HG02840 (cell line): ENCODE results near the gene CLVS2.

Experiments
- ATAC-seq: cut with Tn5 transposase; IDR thresholded peaks from one replicate; pipeline ENCODE4 v1.9.1; 2021; ENCODE audit warnings: mild to moderate bottlenecking, moderate library complexity, moderate number of reproducible peaks; ENCODE audit not compliant: unreplicated experiment, low FRiP score

CLVS2 gene, protein sequence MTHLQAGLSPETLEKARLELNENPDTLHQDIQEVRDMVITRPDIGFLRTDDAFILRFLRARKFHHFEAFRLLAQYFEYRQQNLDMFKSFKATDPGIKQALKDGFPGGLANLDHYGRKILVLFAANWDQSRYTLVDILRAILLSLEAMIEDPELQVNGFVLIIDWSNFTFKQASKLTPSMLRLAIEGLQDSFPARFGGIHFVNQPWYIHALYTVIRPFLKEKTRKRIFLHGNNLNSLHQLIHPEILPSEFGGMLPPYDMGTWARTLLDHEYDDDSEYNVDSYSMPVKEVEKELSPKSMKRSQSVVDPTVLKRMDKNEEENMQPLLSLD

DNA sequence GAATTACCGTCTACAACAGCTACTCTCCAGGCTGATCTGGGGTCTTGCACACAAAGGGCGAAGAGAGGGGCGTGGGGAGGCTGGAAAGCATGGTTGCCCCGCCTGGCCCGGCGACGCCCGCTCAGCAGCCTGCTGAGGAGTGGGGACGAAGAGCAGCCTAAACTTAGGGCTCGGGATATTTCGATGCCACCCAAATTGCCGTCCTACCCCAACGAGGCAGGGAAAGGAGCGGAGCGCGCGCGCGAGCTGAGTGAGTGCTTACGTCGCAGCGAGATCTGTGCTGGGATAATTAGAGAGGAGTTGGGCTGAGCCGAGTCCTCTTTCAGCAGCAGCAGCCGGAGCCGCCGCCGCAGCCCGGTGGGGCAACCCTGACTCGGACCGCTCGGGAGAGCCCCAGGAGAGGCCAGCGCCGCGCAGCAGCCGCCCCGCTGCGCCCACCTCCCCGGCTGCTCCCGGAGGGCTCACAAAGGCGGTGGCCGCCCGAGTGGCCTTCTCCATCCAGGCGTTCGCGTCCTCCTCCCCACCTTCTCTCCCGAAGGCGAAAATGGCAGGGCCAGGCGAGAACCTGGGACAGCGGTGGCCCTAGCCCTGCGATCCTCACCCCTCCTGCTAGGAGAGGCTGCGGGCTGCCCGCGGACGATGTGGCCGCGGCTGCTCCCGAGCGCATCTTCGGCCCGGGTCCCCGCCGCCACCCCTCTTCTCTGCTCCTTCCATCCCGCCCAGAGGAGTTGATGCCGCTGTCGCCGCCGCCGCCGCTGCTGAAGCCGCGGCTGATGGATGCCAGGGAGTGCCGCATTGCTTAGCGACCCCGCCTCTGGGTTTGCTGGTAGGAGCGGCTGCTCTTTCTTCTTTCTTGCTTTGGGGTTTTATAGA, at the start of gene CLVS2:
Gene CLVS2 (plus strand): TSS at position 315 of the 873 bp plus-strand sequence. CDS start 1,543 bp downstream, outside the sequence.
- ATAC-seq, result no peak

- ATAC-seq, result no peak
Measured at GRCh38 chr6:122947355-122947754, 48.7 kb upstream of the CLVS2 start.

- no peak for ATAC-seq
Measured at GRCh38 chr6:122953766-122954165, 42.3 kb upstream of the CLVS2 start.

DNA sequence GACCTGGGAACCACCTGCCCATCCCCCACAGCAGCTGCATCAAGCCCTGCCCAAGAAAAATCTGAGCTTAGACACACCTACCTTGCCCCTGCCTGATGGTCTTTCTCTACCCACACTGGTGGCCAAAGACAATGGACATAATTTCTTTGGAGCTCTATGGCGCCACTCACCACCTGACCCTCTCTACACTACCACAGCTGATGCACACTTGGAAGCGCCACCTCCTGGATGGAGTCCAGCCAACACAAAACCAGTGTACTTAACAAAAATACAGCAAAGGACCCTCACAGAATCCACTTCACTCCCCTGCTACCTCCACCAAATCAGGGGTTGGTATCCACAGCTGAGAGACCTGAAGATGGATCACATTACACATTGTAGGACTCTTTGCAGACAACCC, 39.7 kb upstream of the CLVS2 start:
- ATAC-seq, result no peak

- no peak for ATAC-seq
Measured at GRCh38 chr6:122962000-122962624, 33.9 kb upstream of the CLVS2 start.

DNA sequence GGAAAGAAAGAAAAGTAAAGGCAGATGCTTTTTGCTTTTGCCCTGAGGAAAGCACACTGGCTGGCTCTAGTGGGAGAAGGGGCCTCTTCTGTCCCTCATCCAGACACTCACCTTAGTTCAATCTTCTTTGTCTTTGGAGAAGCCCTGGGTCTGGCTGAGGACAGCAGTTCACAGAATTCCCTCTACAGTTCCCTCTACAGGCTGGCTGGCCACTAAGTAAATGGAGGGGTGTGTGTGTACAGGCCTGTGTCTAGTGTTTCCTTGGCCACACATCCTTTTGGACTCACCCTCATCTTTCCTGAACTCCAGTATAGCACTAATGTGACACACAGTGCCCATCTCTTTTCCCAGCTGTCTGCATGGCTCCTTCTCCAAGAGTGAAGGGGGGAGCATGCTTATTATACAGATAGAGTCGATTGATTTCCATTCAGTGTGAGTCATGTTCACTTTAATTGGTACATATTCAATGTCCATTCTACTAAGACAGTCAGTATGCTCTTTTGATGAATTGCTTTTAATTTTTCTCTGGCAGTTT, 26.0 kb upstream of the CLVS2 start:
- no peak for ATAC-seq

GRCh38 chr6:122977180-122977579, 18.9 kb upstream of the CLVS2 start:
- ATAC-seq, result no peak

GRCh38 chr6:122984393-122984792, 11.6 kb upstream of the CLVS2 start:
- ATAC-seq, result no peak

- ATAC-seq, result no peak
Measured at GRCh38 chr6:122994256-122994655, 1.8 kb upstream of the CLVS2 start.

GRCh38 chr6:122996794-122997505, 915 bp downstream of the CLVS2 start:
- ATAC-seq, result no peak

DNA sequence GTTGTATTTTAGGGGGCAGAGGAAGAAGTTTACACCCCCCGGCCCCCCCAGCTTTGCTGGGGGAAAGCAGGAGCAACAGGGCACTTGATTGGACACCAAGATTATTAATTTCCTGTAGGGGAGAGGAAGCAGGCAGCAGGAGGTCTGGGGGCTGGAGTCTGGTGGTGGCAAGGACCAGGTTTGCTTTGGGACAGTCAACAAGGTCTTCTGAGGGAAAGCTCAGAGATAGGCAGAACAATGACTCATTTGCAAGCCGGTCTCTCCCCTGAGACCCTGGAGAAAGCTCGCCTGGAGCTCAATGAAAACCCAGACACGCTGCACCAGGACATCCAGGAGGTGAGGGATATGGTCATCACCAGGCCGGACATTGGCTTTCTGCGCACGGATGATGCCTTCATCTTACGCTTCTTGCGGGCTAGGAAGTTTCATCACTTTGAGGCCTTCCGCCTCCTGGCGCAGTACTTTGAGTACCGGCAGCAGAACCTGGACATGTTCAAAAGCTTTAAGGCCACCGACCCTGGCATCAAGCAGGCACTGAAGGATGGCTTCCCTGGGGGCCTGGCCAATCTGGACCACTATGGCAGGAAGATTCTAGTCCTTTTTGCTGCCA, 1.6 kb downstream of the CLVS2 start:
- ATAC-seq, result no peak

- ATAC-seq, result no peak
Measured at GRCh38 chr6:122998403-122998975, 2.5 kb downstream of the CLVS2 start.

DNA sequence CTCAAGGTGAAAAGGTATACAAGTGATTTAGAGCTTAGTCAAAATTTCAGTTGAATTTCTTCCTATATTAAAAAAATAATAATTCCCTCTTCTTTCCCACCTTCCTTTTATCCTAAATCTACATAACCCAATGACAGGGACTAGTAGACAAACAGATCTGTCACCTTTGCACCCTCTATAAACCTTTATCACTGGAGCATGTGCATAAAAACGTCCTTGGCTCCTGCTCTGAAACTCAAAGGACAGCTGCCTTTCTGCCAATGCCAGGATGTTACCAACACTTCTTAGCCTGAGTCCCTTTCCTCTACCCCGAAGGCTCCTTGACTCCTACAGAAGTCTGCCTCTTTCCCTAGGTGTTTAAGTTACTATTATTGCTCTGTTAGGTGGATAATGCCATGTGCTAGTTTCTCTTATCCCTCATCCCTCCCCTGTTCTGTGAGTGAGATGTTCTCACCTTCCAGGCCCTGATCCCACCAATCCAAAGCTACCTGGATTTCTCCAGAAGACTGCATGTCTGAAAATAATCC, 4.3 kb downstream of the CLVS2 start:
- no peak for ATAC-seq

GRCh38 chr6:123001540-123001939, 5.5 kb downstream of the CLVS2 start:
- no peak for ATAC-seq

DNA sequence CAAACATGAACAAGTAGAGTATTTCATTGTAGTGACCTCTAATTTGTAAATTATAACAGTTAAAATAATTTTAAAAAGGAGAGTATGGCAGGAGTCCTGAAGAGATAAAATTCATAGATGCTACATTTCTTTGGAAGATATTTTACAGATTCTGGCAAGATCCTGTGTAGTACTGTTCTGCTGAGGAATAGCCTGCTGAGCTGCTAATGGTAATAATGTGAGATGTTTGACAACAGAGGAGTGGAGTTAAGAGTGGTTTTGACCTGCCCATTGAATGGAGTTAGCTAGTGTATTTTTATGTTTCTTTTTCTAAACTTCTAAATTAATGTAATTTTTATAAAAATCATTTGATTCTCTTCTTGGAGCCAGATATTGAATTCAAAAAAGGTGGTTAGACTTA, 11.8 kb downstream of the CLVS2 start:
- ATAC-seq, result no peak

GRCh38 chr6:123009059-123009458, 13.0 kb downstream of the CLVS2 start:
- ATAC-seq, result no peak

GRCh38 chr6:123014835-123015234, 18.8 kb downstream of the CLVS2 start:
- no peak for ATAC-seq

DNA sequence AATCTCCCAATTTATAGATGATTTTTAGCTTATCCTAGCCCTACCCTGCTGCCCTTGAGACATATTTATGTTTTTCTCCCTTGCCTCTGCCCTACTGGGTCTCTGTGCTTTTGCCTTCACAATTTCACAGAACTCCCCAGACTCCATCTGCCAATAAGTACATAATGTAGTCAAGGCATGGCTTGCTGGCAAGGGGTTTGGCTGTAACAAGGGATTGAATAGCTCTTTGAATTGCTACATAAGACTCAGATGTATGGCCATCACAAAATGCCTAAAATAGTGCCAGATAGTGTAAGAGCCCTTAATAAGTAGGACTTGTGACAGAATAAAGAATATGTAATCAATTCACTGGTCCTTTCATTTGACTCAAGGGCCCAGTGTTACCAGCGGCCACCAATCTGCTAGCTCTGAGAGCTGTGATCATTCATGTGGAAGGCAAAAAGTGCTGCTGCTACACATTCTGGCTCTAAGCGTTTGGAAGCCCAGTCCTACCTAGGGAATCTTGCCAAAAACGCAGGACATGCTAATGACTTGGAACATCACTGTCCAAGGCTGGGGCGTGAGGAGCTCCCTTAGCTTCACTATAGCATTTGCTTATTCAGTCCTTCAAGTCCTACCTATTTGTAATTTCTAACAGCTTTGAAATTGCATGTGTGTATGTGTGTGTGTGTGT, 20.5 kb downstream of the CLVS2 start:
- no peak for ATAC-seq
